Body of pancreas (tissue), 4 donors: Measurements from ENCODE around the gene SMYD1.

Experiments
- CTCF ChIP-seq, 7 experiments: fragments of 450-650 bp in 4 of 7; fragments of 200-600 bp in 3 of 7; sonication (generic) in 3 of 7; IDR thresholded peaks; one replicate each; pipeline ENCODE4 v1.5.1; 2016 to 2019; ENCODE audit warnings: antibody characterized with exemption in 7 of 7
- POLR2A ChIP-seq, 3 donors: fragments of 450-650 bp; IDR thresholded peaks; one replicate each; pipeline ENCODE4 v1.6.1; 2016; ENCODE audit warnings: antibody characterized with exemption in 3 of 3, mild to moderate bottlenecking in 2 of 3

- TF ChIP-seq CTCF (IDR thresholded peaks at IDR 0.05): no peak
- no peak for TF ChIP-seq POLR2A (IDR thresholded peaks at IDR 0.05)
These were observed 13.5 kb upstream of the SMYD1 start for GRCh38 chr2:88053934-88054781.
